ENCODE data around the gene KRT7.

The KRT7 gene

DNA sequence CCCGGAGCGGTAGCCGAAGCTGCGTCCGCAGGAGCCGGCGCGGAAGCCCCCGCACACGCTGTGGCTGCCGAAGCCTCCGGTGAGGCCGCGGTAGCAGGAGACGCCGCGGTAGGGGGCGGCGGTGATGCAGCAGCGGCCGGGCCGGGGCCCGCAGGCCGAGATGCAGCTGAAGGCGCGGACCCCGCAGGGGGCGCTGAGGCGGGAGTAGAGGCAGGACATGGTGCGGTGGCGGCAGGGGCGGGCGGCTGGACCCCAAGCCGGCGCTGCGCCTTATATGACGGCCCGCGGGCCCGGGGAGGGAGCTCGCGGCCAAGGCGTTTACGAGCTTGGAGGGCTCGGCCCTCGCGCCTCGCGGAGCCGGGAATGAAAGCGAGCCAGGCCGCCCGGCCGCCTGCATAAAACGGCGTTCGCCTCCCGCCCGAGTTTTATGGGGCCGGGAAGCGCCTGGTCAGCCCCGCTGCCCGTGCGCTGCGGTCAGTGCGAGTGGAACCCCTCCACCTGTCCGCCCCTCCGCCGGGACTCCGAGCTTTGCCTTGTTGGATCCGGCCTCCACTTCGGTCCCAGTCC is 25.4 kb downstream of the KRT7 start:
- DNase-seq: no peak

DNA sequence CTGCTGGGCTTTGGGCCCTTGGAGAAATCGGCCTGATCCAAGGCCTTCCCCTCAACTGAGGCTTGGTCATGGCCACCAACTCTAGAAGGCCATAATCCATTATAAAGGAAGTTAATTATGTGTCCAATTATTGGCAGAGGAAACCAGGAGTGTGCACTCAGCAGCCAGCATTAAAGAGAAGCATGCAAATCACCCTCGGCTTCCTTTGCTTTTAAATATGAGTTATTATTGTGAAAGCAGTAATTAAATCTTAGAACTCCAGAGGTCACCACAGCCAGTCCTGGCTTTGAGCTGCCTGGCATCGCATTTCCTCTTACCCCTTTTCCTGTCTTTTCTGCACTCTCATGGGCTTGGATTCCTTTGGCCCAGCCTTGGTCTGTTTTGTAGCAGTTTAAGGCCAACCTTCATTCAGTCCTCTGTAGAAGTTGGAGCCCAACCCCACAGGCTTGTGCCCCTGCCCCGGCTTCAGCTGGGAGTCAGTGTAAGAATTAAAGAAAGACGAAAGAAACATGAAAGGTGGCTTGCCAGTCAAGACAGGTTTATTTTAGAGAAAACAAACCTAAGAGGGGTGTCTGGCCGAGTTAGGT is 26.7 kb downstream of the KRT7 start:
- no peak for DNase-seq

- no peak for DNase-seq
Measured at GRCh38 chr12:52260361-52261207, 27.5 kb downstream of the KRT7 start.

DNA sequence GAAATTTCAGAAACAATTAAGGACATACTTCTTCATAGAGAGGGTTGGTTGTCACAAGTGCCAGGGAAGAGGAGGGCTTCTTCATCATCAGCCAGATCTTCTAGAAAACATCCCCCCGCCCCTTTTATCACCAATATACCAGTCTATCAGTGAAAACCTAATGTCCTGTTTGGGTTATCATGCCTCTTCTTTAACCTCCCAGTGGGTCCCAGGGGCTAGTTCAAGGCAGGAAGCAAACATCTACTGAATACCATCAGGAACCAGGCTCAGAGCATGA is 28.1 kb downstream of the KRT7 start:
- no peak for DNase-seq

- no peak for DNase-seq
Measured at GRCh38 chr12:52262286-52262685, 29.2 kb downstream of the KRT7 start.

GRCh38 chr12:52263761-52264434 is 30.9 kb downstream of the KRT7 start:
- DNase-seq: no peak

GRCh38 chr12:52264435-52264825 is 31.4 kb downstream of the KRT7 start:
- no peak for DNase-seq

- DNase-seq: no peak
Measured at GRCh38 chr12:52266514-52266913, 33.5 kb downstream of the KRT7 start.

DNA sequence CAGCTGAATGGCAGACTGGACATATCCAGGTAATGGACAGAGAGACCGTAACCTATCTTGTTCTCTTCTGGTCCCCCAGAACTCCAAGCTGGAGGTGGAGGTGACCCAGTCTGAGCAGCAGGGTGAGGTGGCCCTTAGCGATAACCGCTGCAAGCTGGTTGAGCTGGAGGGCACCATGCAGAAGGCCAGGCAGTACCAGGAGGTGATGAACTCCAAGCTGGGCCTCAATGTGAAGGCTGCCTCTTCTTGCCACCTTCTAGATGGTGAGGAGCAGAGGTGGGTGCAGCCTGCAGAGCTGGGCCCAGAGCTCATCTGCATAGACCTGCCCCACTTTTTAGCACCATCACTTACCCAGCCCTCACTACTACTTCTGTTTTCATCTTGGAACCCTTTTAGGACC is 34.2 kb downstream of the KRT7 start:
- no peak for DNase-seq

DNA sequence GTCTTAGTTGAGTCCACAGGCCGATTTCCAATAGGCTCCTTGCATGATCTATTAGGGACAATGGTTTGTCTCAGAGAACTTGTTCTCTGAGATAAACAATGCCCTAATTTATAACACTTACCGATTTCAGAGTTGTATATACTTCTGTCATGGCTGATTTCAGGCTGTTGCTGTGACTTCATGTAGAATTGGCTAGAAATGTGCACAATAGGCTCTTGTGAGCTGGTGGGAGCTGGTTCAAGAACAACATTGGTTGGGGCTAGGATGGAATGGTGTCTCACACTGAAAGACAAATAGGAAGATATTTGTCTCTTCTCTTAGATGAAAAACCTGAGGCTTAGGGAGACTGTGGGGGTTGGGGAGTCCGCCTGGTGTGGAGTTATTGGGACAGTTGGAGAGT is 34.7 kb downstream of the KRT7 start:
- DNase-seq: no peak

DNA sequence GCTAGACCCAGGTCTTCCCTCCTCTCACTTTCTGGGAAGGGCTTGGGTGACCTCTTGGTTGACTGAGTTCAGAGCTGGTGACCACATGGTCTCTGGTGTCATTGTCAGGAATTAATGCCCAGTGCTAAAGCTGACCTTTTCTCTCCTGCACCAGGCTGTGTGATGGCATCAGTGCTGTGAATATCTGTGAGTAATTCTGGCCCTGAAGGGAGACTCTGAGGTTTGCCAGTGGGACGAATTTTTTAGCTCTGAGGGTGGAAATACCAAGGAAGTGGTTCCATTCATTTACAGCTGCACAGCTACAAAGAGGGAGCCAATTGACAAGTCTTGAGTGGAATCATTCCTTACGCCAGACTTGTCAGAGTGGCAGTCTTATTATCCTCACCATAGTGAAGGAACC is 35.2 kb downstream of the KRT7 start:
- no peak for DNase-seq

DNA sequence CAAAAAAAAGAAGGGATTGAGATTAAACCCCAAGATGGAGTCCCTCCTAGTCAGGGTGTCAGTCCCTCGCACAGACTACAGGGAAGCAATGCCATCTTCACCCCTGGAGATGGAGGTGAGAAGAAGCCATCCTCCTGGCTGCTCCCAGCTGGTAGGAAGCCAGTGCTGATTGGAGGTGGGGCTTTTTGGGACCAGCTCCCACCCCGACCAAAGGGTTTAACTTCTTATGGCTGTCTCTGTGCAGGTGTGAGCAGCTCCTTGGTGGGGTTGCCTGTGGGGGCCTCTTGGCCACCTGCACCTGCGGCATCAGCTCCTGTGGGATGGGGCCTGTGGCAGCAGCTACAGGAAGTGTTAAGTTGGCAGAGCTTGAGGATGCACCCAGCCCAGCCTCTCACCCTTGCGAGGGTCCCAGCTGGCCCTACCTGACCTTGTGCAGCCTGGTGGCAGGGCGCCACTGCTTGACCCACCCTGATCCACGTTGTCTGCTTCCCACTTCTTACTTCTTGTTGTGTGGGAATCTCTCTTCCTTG is 37.6 kb downstream of the KRT7 start:
- DNase-seq: no peak

- DNase-seq: no peak
Measured at GRCh38 chr12:52271158-52271557, 38.1 kb downstream of the KRT7 start.

DNA sequence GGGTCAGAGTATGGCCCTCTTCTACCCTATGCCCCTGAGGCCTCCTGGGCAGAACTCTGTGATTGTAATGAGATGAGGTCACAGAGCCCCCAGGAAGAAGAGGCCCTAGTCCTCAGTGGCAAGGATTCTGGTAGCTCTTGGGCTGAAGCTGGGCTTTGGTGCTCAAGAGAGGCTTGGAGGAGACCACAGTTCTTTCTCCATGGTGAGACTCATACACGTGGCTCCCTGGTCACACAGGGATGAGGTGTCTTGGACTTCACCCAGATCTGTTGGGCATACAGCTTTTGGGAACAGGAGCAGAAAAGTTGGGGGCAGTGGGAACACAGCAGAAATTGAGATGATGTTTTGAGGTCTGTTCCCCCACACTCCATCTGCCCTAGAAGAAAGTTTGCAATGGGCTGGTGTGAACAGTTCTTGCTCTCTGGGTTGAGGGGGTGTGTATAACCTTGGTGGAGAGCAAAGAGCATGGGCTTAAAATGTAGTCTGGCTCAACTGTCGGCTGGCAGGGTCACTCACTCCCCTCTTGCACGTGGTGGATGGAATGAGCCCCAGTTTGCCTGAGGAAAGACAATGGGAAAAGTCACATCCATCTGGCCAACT is 41.6 kb downstream of the KRT7 start, which contains the start of gene KRT86:
KRT86 (plus strand) TSS at position 125 of the 600 bp plus-strand sequence. CDS start 27,272 bp downstream, outside the sequence.
- DNase-seq: no peak

DNA sequence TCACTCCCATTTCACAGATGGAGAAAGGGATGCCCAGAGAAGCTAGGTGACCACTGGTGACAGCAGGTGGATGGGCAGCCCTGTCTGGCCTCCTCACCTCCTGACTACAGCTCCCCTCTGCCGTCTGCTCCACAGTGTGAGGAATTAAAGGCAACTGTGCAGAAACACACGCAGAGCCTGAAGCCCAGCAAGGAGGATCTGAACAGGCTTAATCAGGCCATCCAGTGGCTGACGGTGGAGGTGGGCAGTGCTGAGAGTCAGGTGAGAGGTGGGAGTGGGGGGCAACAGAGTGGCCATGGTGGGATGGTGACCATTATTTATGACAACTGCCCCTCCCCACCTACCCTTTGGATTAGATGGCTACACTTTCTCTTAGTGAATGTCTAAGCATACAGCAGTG is 42.6 kb downstream of the KRT7 start:
- no peak for DNase-seq

- no peak for DNase-seq
Measured at GRCh38 chr12:52277486-52278245, 44.6 kb downstream of the KRT7 start.

- DNase-seq: peak; percentile 77
Measured at GRCh38 chr12:52278575-52279421, 45.8 kb downstream of the KRT7 start.

DNA sequence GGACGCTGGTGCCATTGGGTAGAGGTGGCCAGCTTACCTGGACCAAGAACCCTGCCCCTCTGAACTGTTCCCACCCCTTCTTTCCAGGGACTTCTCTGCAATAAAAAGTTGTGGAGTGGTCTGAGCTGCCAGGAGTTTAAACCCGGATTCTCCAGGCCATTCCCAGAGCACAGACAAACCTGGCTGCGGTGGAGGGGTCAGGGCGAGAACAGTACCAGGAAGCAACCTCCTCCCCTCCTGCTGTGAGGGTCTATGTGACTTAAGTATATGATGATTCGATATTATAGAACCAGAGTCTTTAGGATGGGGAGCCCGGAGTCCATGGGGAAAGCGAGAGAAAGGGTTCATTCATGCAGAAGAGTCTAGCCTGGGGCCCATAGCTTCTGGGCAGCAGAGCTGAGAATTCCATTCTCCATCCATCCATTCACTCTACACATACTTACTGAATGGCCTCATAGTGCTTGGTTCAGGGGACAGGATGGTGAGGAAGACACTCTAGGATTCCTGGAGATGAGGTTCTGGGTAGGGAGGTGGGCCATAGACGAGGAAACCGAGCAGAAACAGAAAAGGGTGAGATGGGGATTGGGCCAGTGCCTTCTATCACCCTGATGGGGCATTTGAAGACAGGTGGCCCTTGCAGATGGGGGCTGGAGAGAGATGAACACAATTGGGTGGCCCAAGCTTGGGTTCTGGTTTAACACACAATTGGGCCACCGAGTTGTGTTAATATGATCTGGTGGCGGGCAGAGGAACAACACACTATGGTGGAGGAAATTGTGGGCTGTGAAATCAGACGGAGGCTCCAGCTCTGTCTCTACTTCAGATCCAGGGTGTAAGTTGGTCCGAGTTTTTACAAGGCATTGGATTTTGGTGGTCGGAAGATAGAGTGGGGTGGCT is 46.6 kb downstream of the KRT7 start:
- no peak for DNase-seq

DNA sequence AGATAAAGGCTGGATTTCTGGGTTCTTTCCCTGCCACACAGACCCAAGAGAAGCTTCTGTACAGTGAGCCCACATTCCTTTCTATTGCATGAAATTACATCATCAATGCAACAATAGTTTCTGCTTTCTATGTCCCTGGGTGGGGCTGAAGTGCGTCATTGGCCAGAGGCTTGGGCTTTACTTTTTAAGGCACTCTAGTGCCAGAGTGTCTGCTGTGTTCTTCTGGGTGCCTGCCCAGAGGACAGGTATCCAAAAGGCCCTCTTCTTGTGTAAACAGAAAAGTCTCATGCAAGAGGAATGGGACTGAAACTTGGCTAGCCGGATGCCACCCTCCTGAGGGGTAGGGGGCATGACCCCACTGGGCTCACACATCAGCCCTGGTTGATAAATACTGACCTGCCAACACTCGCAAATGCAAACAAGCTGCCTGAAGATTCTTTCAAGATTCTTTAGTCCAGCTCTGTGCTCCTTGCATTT is 47.3 kb downstream of the KRT7 start:
- no peak for DNase-seq

Measured in activated T-cell treated with anti-CD3 and anti-CD28 coated beads, Interleukin-2, amount 50 U/mL, for 1 hour (primary cell).